ENCODE data around the gene SLC15A5. TPM values are rescaled to one million over a fixed set of nuclear protein-coding genes. Genes with fewer than 3 reads are reported as not detected.

The SLC15A5 gene
- total RNA-seq, 3 donors from 2014 or later (not counting 1 experiment from before 2014, with no cell fraction given): not detected

DNA sequence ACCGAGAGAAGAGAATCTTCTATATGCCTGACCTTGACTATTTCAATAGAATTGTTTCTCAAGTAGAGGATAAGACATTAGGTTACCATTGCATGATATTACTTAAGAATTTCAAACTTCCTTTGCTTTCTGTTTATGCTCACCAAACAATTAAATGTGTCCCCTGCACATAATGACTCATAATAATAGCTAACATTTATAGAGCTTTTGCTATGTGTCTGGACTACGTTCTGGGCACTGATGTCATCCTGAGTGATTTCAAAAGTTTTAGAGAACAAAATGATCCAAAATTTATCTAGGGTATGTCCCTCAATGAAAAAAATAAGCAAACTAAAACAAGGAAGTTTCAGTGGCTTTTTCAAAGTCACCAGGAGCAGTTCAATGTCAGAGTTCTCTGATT is 38.8 kb downstream of the SLC15A5 start:
- ATAC-seq (no peak), DNase-seq (no peak)
- H3K9me3 ChIP-seq (ENCODE audit: control insufficient read depth, insufficient read depth, low read length): no peaks in the 10 kb centered on the region
- no peaks in the 10 kb centered on the region for H3K4me1 ChIP-seq (ENCODE audit: control insufficient read depth, insufficient read depth, low read length)
- H3K27me3 Mint-ChIP-seq (ENCODE audit: low read depth in 2 of 2): no peaks in the 10 kb centered on the region
- no peaks in the 10 kb centered on the region for H3K27me3 ChIP-seq (ENCODE audit: control insufficient read depth, insufficient read depth, low read length)
- no peak overlapping the region for H3K4me3 Mint-ChIP-seq
- no peak overlapping the region for H3K4me3 ChIP-seq (ENCODE audit: low read length)
- H3K4me1 Mint-ChIP-seq: no peaks in the 10 kb centered on the region
- H3K27ac ChIP-seq (ENCODE audit: low read length): no peak overlapping the region
- H3K27ac Mint-ChIP-seq: no peak overlapping the region
- H3K9me3 Mint-ChIP-seq: peaks cover 2% of the 10 kb centered on the region in 2 donors
- intact Hi-C loops (cut with micrococcal nuclease): no loop called here
- TF ChIP-seq, protein P1, sequence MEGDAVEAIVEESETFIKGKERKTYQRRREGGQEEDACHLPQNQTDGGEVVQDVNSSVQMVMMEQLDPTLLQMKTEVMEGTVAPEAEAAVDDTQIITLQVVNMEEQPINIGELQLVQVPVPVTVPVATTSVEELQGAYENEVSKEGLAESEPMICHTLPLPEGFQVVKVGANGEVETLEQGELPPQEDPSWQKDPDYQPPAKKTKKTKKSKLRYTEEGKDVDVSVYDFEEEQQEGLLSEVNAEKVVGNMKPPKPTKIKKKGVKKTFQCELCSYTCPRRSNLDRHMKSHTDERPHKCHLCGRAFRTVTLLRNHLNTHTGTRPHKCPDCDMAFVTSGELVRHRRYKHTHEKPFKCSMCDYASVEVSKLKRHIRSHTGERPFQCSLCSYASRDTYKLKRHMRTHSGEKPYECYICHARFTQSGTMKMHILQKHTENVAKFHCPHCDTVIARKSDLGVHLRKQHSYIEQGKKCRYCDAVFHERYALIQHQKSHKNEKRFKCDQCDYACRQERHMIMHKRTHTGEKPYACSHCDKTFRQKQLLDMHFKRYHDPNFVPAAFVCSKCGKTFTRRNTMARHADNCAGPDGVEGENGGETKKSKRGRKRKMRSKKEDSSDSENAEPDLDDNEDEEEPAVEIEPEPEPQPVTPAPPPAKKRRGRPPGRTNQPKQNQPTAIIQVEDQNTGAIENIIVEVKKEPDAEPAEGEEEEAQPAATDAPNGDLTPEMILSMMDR (IDR thresholded peaks at IDR 0.05): no peak
- H3K36me3 ChIP-seq (ENCODE audit: control insufficient read depth, insufficient read depth, low read length): no peaks in the 10 kb centered on the region
- H3K36me3 Mint-ChIP-seq: no peaks in the 10 kb centered on the region
- WGBS (ENCODE audit: insufficient coverage): 43% methylated on average over 1 of the region's 2 CpGs

GRCh38 chr12:16229676-16230075 is 47.8 kb downstream of the SLC15A5 start:
- TF ChIP-seq, protein P1 (IDR thresholded peaks at IDR 0.05): no peak
- Mint-ChIP-seq H3K9me3 (peaks cover 6 to 15% of the 10 kb centered on the region in 2 donors), H3K27me3 (ENCODE audit: low read depth in 2 of 2) (no peaks in the 10 kb centered on the region), H3K27ac (no peak overlapping the region), H3K4me3 (no peak overlapping the region), H3K36me3 (no peaks in the 10 kb centered on the region), H3K4me1 (no peaks in the 10 kb centered on the region)
- no peaks in the 10 kb centered on the region for H3K36me3 ChIP-seq (ENCODE audit: control insufficient read depth, insufficient read depth, low read length)
- no peak overlapping the region for H3K27ac ChIP-seq (ENCODE audit: low read length)
- no peak overlapping the region for H3K4me3 ChIP-seq (ENCODE audit: low read length)
- no peak for DNase-seq
- ATAC-seq: no peak
- intact Hi-C loops (cut with micrococcal nuclease): no loop called here
- WGBS (ENCODE audit: insufficient coverage): no CpG with 5 or more reads among the region's 1 CpG
- no peaks in the 10 kb centered on the region for H3K27me3 ChIP-seq (ENCODE audit: control insufficient read depth, insufficient read depth, low read length)
- no peaks in the 10 kb centered on the region for H3K9me3 ChIP-seq (ENCODE audit: control insufficient read depth, insufficient read depth, low read length)
- H3K4me1 ChIP-seq (ENCODE audit: control insufficient read depth, insufficient read depth, low read length): no peaks in the 10 kb centered on the region

- DNase-seq: no peak
- Mint-ChIP-seq H3K27me3 (ENCODE audit: low read depth in 2 of 2) (no peaks in the 10 kb centered on the region), H3K36me3 (no peaks in the 10 kb centered on the region), H3K9me3 (peaks cover 6 to 12% of the 10 kb centered on the region in 2 donors), H3K4me3 (no peak overlapping the region), H3K4me1 (no peaks in the 10 kb centered on the region), H3K27ac (no peak overlapping the region)
- TF ChIP-seq, protein P1 (IDR thresholded peaks at IDR 0.05): no peak
- Histone ChIP-seq H3K9me3 (ENCODE audit: control insufficient read depth, insufficient read depth, low read length) (no peaks in the 10 kb centered on the region), H3K4me1 (ENCODE audit: control insufficient read depth, insufficient read depth, low read length) (no peaks in the 10 kb centered on the region), H3K27ac (ENCODE audit: low read length) (no peak overlapping the region), H3K36me3 (ENCODE audit: control insufficient read depth, insufficient read depth, low read length) (no peaks in the 10 kb centered on the region), H3K4me3 (ENCODE audit: low read length) (no peak overlapping the region), H3K27me3 (ENCODE audit: control insufficient read depth, insufficient read depth, low read length) (no peaks in the 10 kb centered on the region)
- intact Hi-C loops (cut with micrococcal nuclease): no loop called here
- no peak for ATAC-seq
- 86% methylated on average over 2 of the region's 2 CpGs for WGBS (ENCODE audit: insufficient coverage)
Observed at GRCh38 chr12:16228067-16228466, 49.4 kb downstream of the SLC15A5 start.

GRCh38 chr12:16225692-16226091 is 51.8 kb downstream of the SLC15A5 start:
- H3K4me3 Mint-ChIP-seq: no peak overlapping the region
- TF ChIP-seq, protein P1 (IDR thresholded peaks at IDR 0.05): no peak
- H3K4me3 ChIP-seq (ENCODE audit: low read length): no peak overlapping the region
- H3K4me1 ChIP-seq (ENCODE audit: control insufficient read depth, insufficient read depth, low read length): no peaks in the 10 kb centered on the region
- H3K36me3 Mint-ChIP-seq: no peaks in the 10 kb centered on the region
- H3K27ac Mint-ChIP-seq: no peak overlapping the region
- no peaks in the 10 kb centered on the region for H3K27me3 ChIP-seq (ENCODE audit: control insufficient read depth, insufficient read depth, low read length)
- no peaks in the 10 kb centered on the region for H3K4me1 Mint-ChIP-seq
- H3K27ac ChIP-seq (ENCODE audit: low read length): no peak overlapping the region
- no peaks in the 10 kb centered on the region for H3K36me3 ChIP-seq (ENCODE audit: control insufficient read depth, insufficient read depth, low read length)
- no peaks in the 10 kb centered on the region for H3K27me3 Mint-ChIP-seq (ENCODE audit: low read depth in 2 of 2)
- ATAC-seq (no peak), DNase-seq (no peak)
- H3K9me3 Mint-ChIP-seq: peaks cover 6 to 8% of the 10 kb centered on the region in 2 donors
- intact Hi-C loops (cut with micrococcal nuclease): no loop called here
- 68% methylated on average over 3 of the region's 4 CpGs for WGBS (ENCODE audit: insufficient coverage)
- H3K9me3 ChIP-seq (ENCODE audit: control insufficient read depth, insufficient read depth, low read length): no peaks in the 10 kb centered on the region

Data from natural killer cell (primary cell).